ENCODE data around the gene EFCAB6.

GRCh38 chr22:43819421-43819921 is 7.4 kb upstream of the EFCAB6 start:
- no peak for TF ChIP-seq CTCF (IDR thresholded peaks at IDR 0.05; ENCODE audit: borderline replicate concordance, extremely low read depth, low read length, poor library complexity, severe bottlenecking)
- TF ChIP-seq EZH2 (IDR thresholded peaks at IDR 0.05; ENCODE audit: borderline replicate concordance, low read depth, low read length, severe bottlenecking) = no peak
